Subcutaneous adipose tissue (tissue), 4 donors: ENCODE data around the gene ODC1. TPM values are rescaled to one million over a fixed set of nuclear protein-coding genes. Genes with fewer than 3 reads are reported as not detected.

Experiments used
- total RNA-seq, 4 donors: library from RNA; depleted of rRNA; stranded (reverse); fragments of >200 nt; gene quantifications; one replicate each; pipeline ENCODE4 v1.1.0, GENCODE V29; 2016
- TF ChIP-seq, protein P1 (sequence below): fragments of 450-650 bp; IDR thresholded peaks from one replicate; pipeline ENCODE4 v1.5.1; 2016; ENCODE audit warnings: low read depth, mild to moderate bottlenecking, control low read depth, antibody characterized with exemption, moderate library complexity

Gene ODC1
- 10 to 100 TPM; 25.8 to 55.3 (median 31.1) TPM for total RNA-seq

DNA sequence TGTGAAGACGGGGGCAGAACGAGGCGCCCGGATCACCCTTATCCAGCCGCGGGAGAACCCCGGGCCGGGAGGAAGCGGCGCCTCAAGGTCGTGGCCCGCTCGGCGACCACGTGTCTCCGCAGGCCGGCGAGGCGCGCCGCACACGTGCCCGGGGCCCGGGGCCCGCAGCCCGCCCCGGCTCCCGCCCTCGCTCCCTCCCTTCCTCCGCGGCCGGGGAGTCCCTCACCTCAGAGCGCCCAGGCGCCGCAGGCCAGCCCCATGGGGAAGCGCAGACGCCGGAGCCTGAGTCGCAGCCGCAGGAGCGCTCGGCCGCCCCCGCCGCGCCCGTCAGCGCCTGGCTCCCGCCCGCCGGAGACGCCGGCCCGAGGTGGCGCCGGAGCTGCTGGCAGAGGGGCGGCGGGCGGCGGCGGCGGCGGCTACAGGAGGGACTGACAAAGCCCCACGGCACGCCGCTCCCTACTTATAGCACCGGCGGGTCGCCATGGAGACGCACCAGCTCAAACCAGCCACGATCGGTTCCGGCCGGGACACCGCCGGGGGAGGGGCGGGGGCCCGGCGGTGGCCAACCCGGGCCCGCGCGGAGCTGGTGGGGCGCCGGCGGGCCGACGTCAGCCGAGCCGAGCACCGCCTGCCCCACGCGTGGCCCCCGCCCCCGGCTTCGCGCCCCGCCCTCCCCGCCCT, at the start of gene ODC1:
TSS of gene ODC1 (minus strand) at position 433 of the 681 bp plus-strand sequence. CDS start 3,295 bp downstream, outside the sequence.
- TF ChIP-seq, protein P1, sequence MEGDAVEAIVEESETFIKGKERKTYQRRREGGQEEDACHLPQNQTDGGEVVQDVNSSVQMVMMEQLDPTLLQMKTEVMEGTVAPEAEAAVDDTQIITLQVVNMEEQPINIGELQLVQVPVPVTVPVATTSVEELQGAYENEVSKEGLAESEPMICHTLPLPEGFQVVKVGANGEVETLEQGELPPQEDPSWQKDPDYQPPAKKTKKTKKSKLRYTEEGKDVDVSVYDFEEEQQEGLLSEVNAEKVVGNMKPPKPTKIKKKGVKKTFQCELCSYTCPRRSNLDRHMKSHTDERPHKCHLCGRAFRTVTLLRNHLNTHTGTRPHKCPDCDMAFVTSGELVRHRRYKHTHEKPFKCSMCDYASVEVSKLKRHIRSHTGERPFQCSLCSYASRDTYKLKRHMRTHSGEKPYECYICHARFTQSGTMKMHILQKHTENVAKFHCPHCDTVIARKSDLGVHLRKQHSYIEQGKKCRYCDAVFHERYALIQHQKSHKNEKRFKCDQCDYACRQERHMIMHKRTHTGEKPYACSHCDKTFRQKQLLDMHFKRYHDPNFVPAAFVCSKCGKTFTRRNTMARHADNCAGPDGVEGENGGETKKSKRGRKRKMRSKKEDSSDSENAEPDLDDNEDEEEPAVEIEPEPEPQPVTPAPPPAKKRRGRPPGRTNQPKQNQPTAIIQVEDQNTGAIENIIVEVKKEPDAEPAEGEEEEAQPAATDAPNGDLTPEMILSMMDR: no peak

DNA sequence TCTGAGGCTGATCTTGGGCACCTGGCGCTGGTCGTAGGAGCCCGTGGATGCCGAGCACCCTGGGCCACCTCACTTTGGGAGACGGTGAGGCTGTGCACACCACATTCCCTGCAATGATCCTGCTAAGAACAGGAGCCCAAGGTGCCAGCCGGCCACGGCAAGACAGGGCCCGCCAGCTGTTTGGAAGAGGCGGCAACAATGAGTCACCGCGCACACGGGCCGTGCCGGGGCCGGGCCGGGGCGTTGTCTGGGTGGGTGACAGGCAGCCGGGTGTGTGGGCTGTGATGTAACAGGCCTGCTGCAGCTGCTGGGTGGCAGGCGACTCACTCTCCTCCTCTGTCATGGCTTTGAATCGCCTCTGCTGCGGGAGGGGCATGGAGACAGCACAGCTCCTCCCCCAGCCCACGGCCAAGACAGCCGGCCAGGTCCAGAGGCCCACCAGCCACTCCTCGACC, 49.7 kb upstream of the ODC1 start:
- TF ChIP-seq, protein P1: no peak

DNA sequence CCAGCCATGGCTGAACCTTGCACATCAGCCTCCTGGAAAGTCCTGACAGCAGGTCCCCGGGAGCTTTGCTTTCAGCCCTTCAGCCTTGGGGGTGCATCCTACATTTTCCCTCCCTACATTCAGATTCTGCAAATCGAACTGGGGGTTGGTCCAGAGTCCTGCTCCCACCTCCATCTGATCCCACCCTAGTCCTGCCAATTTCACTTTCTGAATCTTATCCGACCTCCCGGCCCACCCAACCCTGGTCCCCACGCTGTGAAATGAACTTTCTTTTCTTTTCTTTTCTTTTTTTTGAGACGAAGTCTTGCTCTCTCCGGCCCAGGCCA, 47.8 kb upstream of the ODC1 start:
- TF ChIP-seq, protein P1: no peak

DNA sequence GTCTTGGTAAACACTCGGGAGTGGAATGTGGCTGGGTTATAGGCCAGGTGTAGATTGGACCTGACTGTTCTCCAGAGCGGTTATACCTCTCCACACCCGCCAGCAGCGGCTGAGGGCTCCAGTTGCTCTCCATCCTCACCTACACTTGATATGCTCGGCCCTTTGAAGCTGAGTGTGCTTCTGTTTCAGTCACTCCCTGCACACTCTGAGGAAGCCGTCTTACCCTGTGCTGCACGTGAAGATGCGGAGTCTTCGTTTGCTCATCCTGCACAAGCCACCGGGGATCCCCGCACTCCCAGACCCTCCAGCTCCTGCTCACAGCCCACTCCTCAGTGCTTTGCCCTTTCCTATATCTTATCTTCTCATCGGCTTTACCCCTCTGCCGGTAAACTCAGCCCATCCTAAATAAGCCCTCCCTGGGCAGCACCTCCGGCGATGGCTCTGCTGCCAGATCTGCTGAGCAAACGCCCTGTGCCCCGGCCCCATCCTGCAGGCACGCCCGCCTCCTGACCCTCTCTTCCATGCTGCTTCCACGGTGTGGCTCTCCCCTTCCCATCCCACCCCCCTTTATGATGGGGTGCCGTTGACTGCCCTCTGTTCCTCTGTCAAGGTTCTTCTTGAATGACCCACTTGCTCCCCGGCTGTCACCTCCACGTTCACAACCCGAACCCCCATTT, 47.3 kb upstream of the ODC1 start:
- TF ChIP-seq, protein P1: no peak

DNA sequence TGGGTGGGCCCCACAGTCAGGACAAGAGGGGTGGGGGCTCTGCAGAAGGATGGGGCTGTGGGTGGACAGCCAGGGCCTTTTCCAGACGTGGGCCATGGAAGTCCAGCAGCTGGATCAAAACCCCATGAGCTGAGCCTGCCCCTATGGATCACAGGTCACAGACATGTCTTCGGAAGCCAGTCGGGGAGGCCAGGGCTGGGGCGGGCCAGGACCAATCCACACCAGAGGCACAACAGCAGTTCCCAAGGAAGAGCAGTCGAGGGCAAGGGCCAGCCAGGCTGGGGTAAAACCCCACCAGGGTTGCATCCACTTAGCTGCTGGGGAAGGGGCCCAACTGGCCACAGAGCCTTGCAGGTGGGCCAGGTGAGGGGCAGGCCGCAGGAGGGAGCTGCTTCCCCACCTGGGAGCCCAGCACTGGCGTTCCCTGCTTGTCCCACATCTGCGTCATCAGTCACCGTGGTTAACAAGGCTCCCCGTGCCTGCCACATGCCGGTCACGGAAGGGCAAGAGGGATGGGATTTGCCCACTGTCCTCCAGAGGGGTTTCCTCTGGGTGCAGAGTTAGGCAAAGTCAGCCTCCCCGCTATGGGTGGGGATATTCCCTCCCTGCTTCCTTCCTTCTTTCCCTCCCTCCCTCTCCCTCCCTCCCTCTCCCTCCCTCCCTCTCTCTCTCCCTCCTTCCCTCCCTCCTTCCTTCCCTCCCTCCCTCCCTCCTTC, 46.4 kb upstream of the ODC1 start:
- TF ChIP-seq, protein P1: no peak

DNA sequence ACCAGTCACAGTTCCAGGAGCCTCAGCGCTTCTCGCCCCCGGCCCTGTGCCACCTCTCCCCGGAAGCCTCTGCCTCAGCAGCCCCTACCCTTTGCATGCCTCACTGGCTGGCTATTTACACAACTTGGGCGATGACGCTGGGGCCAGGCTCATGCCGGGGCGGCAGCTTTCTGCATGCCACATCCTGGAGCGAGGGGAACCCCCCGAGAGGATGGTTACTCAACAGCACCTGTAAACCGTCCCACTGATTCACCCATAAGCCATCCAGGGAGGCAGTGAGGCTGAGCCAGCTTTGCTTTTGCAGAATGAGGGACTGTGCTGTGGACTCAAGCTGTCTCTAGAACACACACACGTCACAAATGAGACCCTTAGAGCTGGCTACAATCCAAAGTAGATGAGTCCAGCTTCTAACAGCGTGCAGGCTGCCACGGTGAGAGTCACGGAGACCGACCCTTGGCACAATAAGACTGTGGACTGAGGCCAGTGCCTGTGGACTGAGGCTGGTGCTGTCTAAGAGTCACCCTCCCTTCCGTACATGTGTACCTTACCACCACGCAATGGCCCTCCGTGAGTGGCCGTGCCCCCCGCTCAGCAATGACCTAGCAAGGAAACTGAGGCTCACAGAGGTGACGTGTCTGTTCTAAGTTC, 45.6 kb upstream of the ODC1 start:
- TF ChIP-seq, protein P1: no peak
